HepG2 (cell line): ENCODE data around the gene MEGF11.

Experiments used
- EZH2 ChIP-seq: conservative IDR thresholded peaks from 2 replicates; pipeline ENCODE4 v1.6.1; 2012; ENCODE audit warnings: mild to moderate bottlenecking, low read depth, low read length, moderate library complexity
- HHEX ChIP-seq: IDR thresholded peaks from 2 replicates; pipeline ENCODE4 v1.6.1; 2016; ENCODE audit warnings: control low read depth
- SOX6 ChIP-seq, 2 experiments: fragments of 450-650 bp in 1 of 2; sonication (generic) in 1 of 2; formaldehyde crosslinking in 1 of 2; IDR thresholded peaks; 2 replicates each; pipeline versions ENCODE4 v1.4.0 to v1.6.1; 2017 to 2020; ENCODE audit warnings: antibody characterized with exemption in 1 of 2, mild to moderate bottlenecking in 1 of 2, missing genetic modification reagents in 1 of 2
- ZNF720 ChIP-seq: sonication (generic); formaldehyde crosslinking; IDR thresholded peaks from 2 replicates; pipeline ENCODE4 v1.4.0; 2020; ENCODE audit warnings: missing genetic modification reagents

DNA sequence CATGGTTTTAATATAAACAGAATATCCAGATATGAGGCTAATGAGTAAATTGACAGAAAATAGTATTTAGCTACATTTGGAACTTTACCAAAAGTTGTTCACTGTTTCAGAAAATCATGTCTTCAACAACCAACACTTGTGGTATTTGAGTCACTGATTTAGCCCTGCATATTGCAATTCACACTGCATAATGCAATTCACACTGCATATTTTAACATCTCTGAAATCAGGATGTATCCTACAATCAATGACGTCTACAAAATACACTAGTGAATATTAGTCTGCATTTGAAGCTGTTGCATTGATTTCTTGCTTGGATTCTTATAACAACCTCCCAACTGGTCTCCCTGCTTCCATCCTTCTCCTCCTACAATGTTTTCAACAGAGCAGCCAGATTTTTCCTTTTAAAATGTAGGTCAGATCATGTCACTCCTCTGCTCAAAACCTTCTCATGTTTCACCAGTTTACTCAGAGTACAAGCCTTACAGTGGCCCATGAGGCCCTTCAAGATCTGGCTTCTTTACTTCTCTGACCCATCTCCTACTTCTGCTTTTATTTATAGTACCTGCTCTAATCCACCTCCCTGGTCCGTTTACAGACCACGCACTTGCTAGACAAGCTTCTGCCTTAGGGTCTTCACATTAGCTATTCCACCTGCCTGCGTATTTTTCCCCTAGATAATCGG, 395.7 kb downstream of the MEGF11 start:
- TF ChIP-seq EZH2 (no peak), SOX6 (IDR thresholded peaks at IDR 0.05) (no peak), SOX6 (CRISPR knock-in tag; IDR thresholded peaks at IDR 0.05) (no peak), HHEX (CRISPR knock-in tag) (no peak), ZNF720 (CRISPR knock-in tag) (no peak)
